A549 (cell line): ENCODE results near the gene FOXK1. TPM values are rescaled to one million over a fixed set of nuclear protein-coding genes. Genes with fewer than 3 reads are reported as not detected.

Experiments
- ATAC-seq, 2 experiments: fragments of 200-7000 bp in 1 of 2; fragments of >200 bp in 1 of 2; cut with Nextera tagmentation in 1 of 2; cut with Tn5 transposase in 1 of 2; 3 replicates each; pipeline versions ENCODE4 v1.8.0 to v1.9.1; 2018 to 2020; ENCODE audit warnings: mild to moderate bottlenecking in 1 of 2, moderate library complexity in 1 of 2
- CTCF ChIA-PET: fragments of 300-600 bp; sonication (Branson Sonifier 250); formaldehyde crosslinking; extraction: SDS; loops from one replicate; lab custom pipeline; 2021; ENCODE audit warnings: antibody characterized with exemption, inconsistent platforms; lab: Yijun Ruan, JAX
- POLR2A ChIA-PET: fragments of 350-600 bp; formaldehyde crosslinking; extraction: SDS; loops from one replicate; lab custom pipeline; 2021; ENCODE audit warnings: antibody characterized with exemption, inconsistent platforms; lab: Yijun Ruan, JAX
- DNase-seq, 2 experiments: peaks; one replicate each; pipeline versions ENCODE4 v3.0.0 to v3.0.0-alpha.2; 2011 to 2016; ENCODE audit warnings: low read depth in 1 of 2, low spot score in 1 of 2
- FAIRE-seq: peaks from 2 replicates; lab custom pipeline; 2011; peaks lifted over from hg19 to GRCh38; lab: Jason Lieb, UNC
- H3K27ac ChIP-seq, 2 experiments: fragments of >200 bp; sonication (Bioruptor Twin); formaldehyde crosslinking; 3 replicates each; pipeline ENCODE4 v1.5.1; 2016 to 2017
- H3K4me1 ChIP-seq: fragments of >200 bp; sonication (Bioruptor Twin); formaldehyde crosslinking; 3 replicates; pipeline ENCODE4 v1.6.1; 2016
- H3K4me2 ChIP-seq: fragments of >200 bp; sonication (Bioruptor Twin); formaldehyde crosslinking; 3 replicates; pipeline ENCODE4 v1.6.1; 2016
- H3K4me3 ChIP-seq: fragments of >200 bp; sonication (Bioruptor Twin); formaldehyde crosslinking; 3 replicates; pipeline ENCODE4 v1.5.1; 2016
- H3K9me3 ChIP-seq: fragments of >200 bp; sonication (Bioruptor Twin); formaldehyde crosslinking; 3 replicates; pipeline ENCODE4 v1.6.1; 2016
- CBX2 ChIP-seq: fragments of 200-600 bp; sonication (generic); IDR thresholded peaks from 2 replicates; pipeline ENCODE4 v1.6.1; 2016; ENCODE audit warnings: low read depth, mild to moderate bottlenecking, borderline replicate concordance
- CHD2 ChIP-seq: fragments of 150-350 bp; IDR thresholded peaks from 2 replicates; pipeline ENCODE4 v1.6.1; 2014; ENCODE audit warnings: low read length; ENCODE audit not compliant: partially characterized antibody
- CHD4 ChIP-seq: fragments of 200-600 bp; sonication (generic); IDR thresholded peaks from 2 replicates; pipeline ENCODE4 v1.6.1; 2016; ENCODE audit warnings: antibody characterized with exemption, mild to moderate bottlenecking, borderline replicate concordance
- EHF ChIP-seq: fragments of 250-450 bp; sonication (Bioruptor Pico); IDR thresholded peaks from 2 replicates; pipeline ENCODE4 v1.5.0; 2020; ENCODE audit warnings: mild to moderate bottlenecking
- EHMT2 ChIP-seq: fragments of 200-600 bp; sonication (generic); IDR thresholded peaks from 2 replicates; pipeline ENCODE4 v1.6.1; 2016; ENCODE audit warnings: antibody characterized with exemption, low read depth, mild to moderate bottlenecking, moderate library complexity
- ELK1 ChIP-seq: fragments of 150-350 bp; IDR thresholded peaks from 2 replicates; pipeline ENCODE4 v1.6.1; 2014; ENCODE audit warnings: low read depth, mild to moderate bottlenecking, low read length
- FOSL2 ChIP-seq, 2 experiments: fragments of 450-650 bp in 1 of 2; fragments of >200 bp in 1 of 2; sonication (Bioruptor Twin) in 1 of 2; formaldehyde crosslinking; IDR thresholded peaks; 2 replicates each; pipeline versions ENCODE4 v1.5.0 to v1.6.1; 2016 to 2020; ENCODE audit warnings: mild to moderate bottlenecking in 1 of 2, moderate library complexity in 1 of 2
- HDAC2 ChIP-seq: fragments of 200-600 bp; sonication (generic); IDR thresholded peaks from 2 replicates; pipeline ENCODE4 v1.6.1; 2016
- HMGXB4 ChIP-seq: fragments of 250-450 bp; sonication (Bioruptor Pico); IDR thresholded peaks from 2 replicates; pipeline ENCODE4 v1.5.0; 2021; ENCODE audit warnings: mild to moderate bottlenecking, moderate library complexity, borderline replicate concordance
- HOXB5 ChIP-seq: fragments of 250-450 bp; sonication (Bioruptor Pico); IDR thresholded peaks from 2 replicates; pipeline ENCODE4 v1.5.0; 2020; ENCODE audit warnings: mild to moderate bottlenecking, moderate library complexity
- JUNB ChIP-seq: fragments of >200 bp; sonication (Bioruptor Twin); formaldehyde crosslinking; IDR thresholded peaks from 2 replicates; pipeline ENCODE4 v1.6.1; 2016
- MAZ ChIP-seq: fragments of 150-350 bp; IDR thresholded peaks from 2 replicates; pipeline ENCODE4 v1.6.1; 2014; ENCODE audit warnings: antibody characterized with exemption, low read depth, low read length, borderline replicate concordance
- MYC ChIP-seq: IDR thresholded peaks from 2 replicates; pipeline ENCODE4 v1.6.1; 2012; ENCODE audit warnings: mild to moderate bottlenecking, inconsistent platforms, low read length, improper control_type of control experiment, borderline replicate concordance
- NR3C1 ChIP-seq: fragments of >200 bp; sonication (Bioruptor Twin); formaldehyde crosslinking; IDR thresholded peaks from 3 replicates; pipeline ENCODE4 v1.6.1; 2017
- PHF8 ChIP-seq: fragments of 200-600 bp; sonication (generic); IDR thresholded peaks from 2 replicates; pipeline ENCODE4 v1.6.1; 2016; ENCODE audit warnings: low read depth, mild to moderate bottlenecking, antibody characterized with exemption, moderate library complexity, borderline replicate concordance
- POLR2AphosphoS2 ChIP-seq: conservative IDR thresholded peaks from 2 replicates; pipeline ENCODE4 v1.6.1; 2012; ENCODE audit warnings: low read length, improper control_type of control experiment, inconsistent platforms
- RAD21 ChIP-seq, 2 experiments: fragments of >200 bp in 1 of 2; sonication (Bioruptor Twin) in 1 of 2; formaldehyde crosslinking in 1 of 2; IDR thresholded peaks in 1 of 2; conservative IDR thresholded peaks in 1 of 2; 2 replicates in 1 of 2; 3 replicates in 1 of 2; pipeline ENCODE4 v1.6.1; 2012 to 2018; ENCODE audit warnings: inconsistent platforms in 1 of 2
- RARB ChIP-seq: fragments of 250-450 bp; sonication (Bioruptor Pico); IDR thresholded peaks from 2 replicates; pipeline ENCODE4 v1.8.0; 2021; ENCODE audit warnings: mild to moderate bottlenecking, moderate library complexity
- SREBF2 ChIP-seq: fragments of 450-650 bp; IDR thresholded peaks from 2 replicates; pipeline ENCODE4 v1.6.1; 2014; ENCODE audit warnings: mild to moderate bottlenecking, moderate library complexity
- TP53 ChIP-seq: fragments of 250-450 bp; sonication (Bioruptor Pico); IDR thresholded peaks from 2 replicates; pipeline ENCODE4 v1.5.0; 2021; ENCODE audit warnings: mild to moderate bottlenecking, moderate library complexity
- WGBS: methylation state at CpG from one replicate; pipeline ENCODE4 v1.1.6; 2017; ENCODE audit errors: missing lambda C conversion rate; 5-methylcytosine and 5-hydroxymethylcytosine counted together
- polyA plus RNA-seq, 4 experiments: library from polyadenylated mRNA; depleted of rRNA in 3 of 4; stranded (reverse); fragments of >200 nt; fragmentation: RNase III in 1 of 4; extraction: RNeasy Plus Mini Kit Qiagen cat#74134 plus additional on column Dnase treatment in 1 of 4; gene quantifications; 2 replicates in 3 of 4; 3 replicates in 1 of 4; pipeline ENCODE4 v1.2.3, GENCODE V29; 2011 to 2017
- TF ChIP-seq, protein P1 (sequence below): fragments of 450-650 bp; IDR thresholded peaks from 2 replicates; pipeline ENCODE4 v1.6.1; 2014; ENCODE audit warnings: antibody characterized with exemption
- TF ChIP-seq, protein P2 (sequence below): fragments of >200 bp; sonication (Bioruptor Twin); formaldehyde crosslinking; IDR thresholded peaks from 3 replicates; pipeline ENCODE4 v1.5.1; 2016
- TF ChIP-seq, protein P3 (sequence below): IDR thresholded peaks from 2 replicates; pipeline ENCODE4 v1.6.1; 2012

FOXK1 gene
- polyA plus RNA-seq, 2 of the 4 experiments (the other 2 are of a cell fraction) = 6.8 to 10.9 TPM

DNA sequence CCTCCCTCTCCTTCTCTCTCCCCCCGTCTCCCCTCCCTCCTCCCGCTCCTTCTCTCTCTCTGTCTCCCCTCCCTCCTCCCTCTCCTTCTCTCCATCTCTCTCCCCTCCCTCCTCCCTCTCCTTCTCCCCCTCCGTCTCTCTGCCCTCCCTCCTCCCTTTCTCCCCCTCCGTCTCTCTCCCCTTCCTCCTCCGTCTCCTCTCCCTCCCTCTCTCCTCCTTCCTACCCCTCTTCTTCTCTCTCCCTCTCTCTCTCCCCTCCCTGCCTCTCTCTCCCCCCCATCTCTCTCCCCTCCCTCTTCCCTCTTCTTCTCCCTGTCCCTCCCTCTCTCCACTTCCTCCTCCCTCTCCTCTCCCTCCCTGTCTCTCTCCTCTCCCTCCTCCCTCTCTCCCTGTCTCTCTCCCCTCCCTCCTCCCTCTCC, 125.5 kb downstream of the FOXK1 start:
- Histone ChIP-seq H3K4me3 (no peak overlapping the region), H3K4me1 (no peaks in the 10 kb centered on the region), H3K9me3 (no peaks in the 10 kb centered on the region), H3K27ac (no peak overlapping the region), H3K4me2 (no peak overlapping the region)
- FAIRE-seq (no peak), ATAC-seq (no peak), DNase-seq (no peak)
- CTCF ChIA-PET = interaction anchor here (0.6 to 0.9 kb wide), 2 partner anchors 9 to 215 kb away, joined by 3 read pairs; no protein-coding TSS in a partner anchor
- TF ChIP-seq ELK1 (no peak), RARB (CRISPR knock-in tag) (no peak), HDAC2 (no peak), EHF (CRISPR knock-in tag) (no peak), MAZ (no peak), HMGXB4 (no peak), FOSL2 (IDR thresholded peaks at IDR 0.05) (no peak), FOSL2 (CRISPR knock-in tag; IDR thresholded peaks at IDR 0.05) (no peak), NR3C1 (no peak), CBX2 (no peak), JUNB (no peak)
- TF ChIP-seq, protein P1, sequence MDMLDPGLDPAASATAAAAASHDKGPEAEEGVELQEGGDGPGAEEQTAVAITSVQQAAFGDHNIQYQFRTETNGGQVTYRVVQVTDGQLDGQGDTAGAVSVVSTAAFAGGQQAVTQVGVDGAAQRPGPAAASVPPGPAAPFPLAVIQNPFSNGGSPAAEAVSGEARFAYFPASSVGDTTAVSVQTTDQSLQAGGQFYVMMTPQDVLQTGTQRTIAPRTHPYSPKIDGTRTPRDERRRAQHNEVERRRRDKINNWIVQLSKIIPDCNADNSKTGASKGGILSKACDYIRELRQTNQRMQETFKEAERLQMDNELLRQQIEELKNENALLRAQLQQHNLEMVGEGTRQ = no peak
- TF ChIP-seq, protein P2, sequence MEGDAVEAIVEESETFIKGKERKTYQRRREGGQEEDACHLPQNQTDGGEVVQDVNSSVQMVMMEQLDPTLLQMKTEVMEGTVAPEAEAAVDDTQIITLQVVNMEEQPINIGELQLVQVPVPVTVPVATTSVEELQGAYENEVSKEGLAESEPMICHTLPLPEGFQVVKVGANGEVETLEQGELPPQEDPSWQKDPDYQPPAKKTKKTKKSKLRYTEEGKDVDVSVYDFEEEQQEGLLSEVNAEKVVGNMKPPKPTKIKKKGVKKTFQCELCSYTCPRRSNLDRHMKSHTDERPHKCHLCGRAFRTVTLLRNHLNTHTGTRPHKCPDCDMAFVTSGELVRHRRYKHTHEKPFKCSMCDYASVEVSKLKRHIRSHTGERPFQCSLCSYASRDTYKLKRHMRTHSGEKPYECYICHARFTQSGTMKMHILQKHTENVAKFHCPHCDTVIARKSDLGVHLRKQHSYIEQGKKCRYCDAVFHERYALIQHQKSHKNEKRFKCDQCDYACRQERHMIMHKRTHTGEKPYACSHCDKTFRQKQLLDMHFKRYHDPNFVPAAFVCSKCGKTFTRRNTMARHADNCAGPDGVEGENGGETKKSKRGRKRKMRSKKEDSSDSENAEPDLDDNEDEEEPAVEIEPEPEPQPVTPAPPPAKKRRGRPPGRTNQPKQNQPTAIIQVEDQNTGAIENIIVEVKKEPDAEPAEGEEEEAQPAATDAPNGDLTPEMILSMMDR = no peak
- POLR2A ChIA-PET = no interaction called here
- no CpG with 5 or more reads among the region's 5 CpGs for WGBS

- CTCF ChIA-PET = interaction anchor here (0.6 to 0.9 kb wide), 2 partner anchors 9 to 422 kb away, joined by 3 read pairs; no protein-coding TSS in a partner anchor
Observed at GRCh38 chr7:4808026-4808425, 125.9 kb downstream of the FOXK1 start.

GRCh38 chr7:4808565-4808964, 126.5 kb downstream of the FOXK1 start:
- no peak overlapping the region for H3K4me2 ChIP-seq
- CTCF ChIA-PET = interaction anchor here (0.6 to 0.9 kb wide), 2 partner anchors 10 to 421 kb away, joined by 3 read pairs; no protein-coding TSS in a partner anchor
- WGBS = 88% methylated on average over 26 of the region's 37 CpGs
- POLR2A ChIA-PET = no interaction called here
- no peak for FAIRE-seq
- DNase-seq = no peak
- H3K4me1 ChIP-seq = no peaks in the 10 kb centered on the region
- no peaks in the 10 kb centered on the region for H3K9me3 ChIP-seq
- H3K27ac ChIP-seq = no peak overlapping the region
- ATAC-seq = no peak
- no peak overlapping the region for H3K4me3 ChIP-seq
- no peak for TF ChIP-seq POLR2AphosphoS2
- TF ChIP-seq RAD21 (conservative IDR thresholded peaks at IDR 0.05 in 1 of 2, IDR thresholded peaks at IDR 0.05 in 1 of 2) = no peak
- TF ChIP-seq PHF8 = no peak
- no peak for TF ChIP-seq RARB (CRISPR knock-in tag)
- TF ChIP-seq NR3C1 = no peak
- TF ChIP-seq, protein P3, sequence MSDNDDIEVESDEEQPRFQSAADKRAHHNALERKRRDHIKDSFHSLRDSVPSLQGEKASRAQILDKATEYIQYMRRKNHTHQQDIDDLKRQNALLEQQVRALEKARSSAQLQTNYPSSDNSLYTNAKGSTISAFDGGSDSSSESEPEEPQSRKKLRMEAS = no peak
- TF ChIP-seq CHD2 = no peak
- TF ChIP-seq SREBF2 = no peak
- no peak for TF ChIP-seq TP53 (CRISPR knock-in tag)
- no peak for TF ChIP-seq CHD4
- no peak for TF ChIP-seq EHMT2
- no peak for TF ChIP-seq CBX2
- no peak for TF ChIP-seq HOXB5 (CRISPR knock-in tag)

More at GRCh38 chr7:4808026-4808425, 125.9 kb downstream of the FOXK1 start:
- Histone ChIP-seq H3K4me3 (no peak overlapping the region), H3K9me3 (no peaks in the 10 kb centered on the region)
- ATAC-seq (no peak), FAIRE-seq (no peak)
- 77% methylated on average over 5 of the region's 5 CpGs for WGBS
- TF ChIP-seq MYC (no peak), HDAC2 (no peak), MAZ (no peak), FOSL2 (IDR thresholded peaks at IDR 0.05) (no peak), FOSL2 (CRISPR knock-in tag; IDR thresholded peaks at IDR 0.05) (no peak)
- TF ChIP-seq, all 56 proteins: peak for 0
- no peaks in the 10 kb centered on the region for H3K4me1 ChIP-seq
- no peak overlapping the region for H3K27ac ChIP-seq
- POLR2A ChIA-PET = no interaction called here
- H3K4me2 ChIP-seq = no peak overlapping the region
- no peak for DNase-seq
